ENCODE data around the gene COLEC12. TPM values are rescaled to one million over a fixed set of nuclear protein-coding genes. Genes with fewer than 3 reads are reported as not detected.

The COLEC12 gene
- total and polyA plus RNA-seq, 2 experiments from 2014 or later: 19.4 to 25.9 TPM

GRCh38 chr18:463403-463802 is 37.1 kb downstream of the COLEC12 start:
- TF ChIP-seq EZH2phosphoT487 (IDR thresholded peaks at IDR 0.05; ENCODE audit: insufficient read depth, low read depth) (no peak), EZH2 (IDR thresholded peaks at IDR 0.05; ENCODE audit: insufficient read depth, poor library complexity, severe bottlenecking) (no peak)
- no peak overlapping the region for H3K4me3 ChIP-seq
- no peaks in the 10 kb centered on the region for H4K20me1 ChIP-seq (ENCODE audit: insufficient read depth)
- H3K27me3 ChIP-seq (replicated peaks; ENCODE audit: insufficient read depth): no peaks in the 10 kb centered on the region
- H3K4me2 ChIP-seq (ENCODE audit: unreplicated experiment): no peak overlapping the region
- H3K4me1 ChIP-seq (ENCODE audit: insufficient read depth): no peaks in the 10 kb centered on the region
- WGBS, 2 experiments (ENCODE audit: low coverage in 1 of 2, low lambda C conversion rate in 2 of 2, missing lambda C conversion rate in 2 of 2): 95 to 98% methylated on average over 11 of the region's 11 CpGs
- no peaks in the 10 kb centered on the region for H3K79me2 ChIP-seq (ENCODE audit: insufficient read depth)
- DNase-seq: no peak
- no peaks in the 10 kb centered on the region for H3K9me3 ChIP-seq (ENCODE audit: low read depth)
- H3K36me3 ChIP-seq (ENCODE audit: low read depth): no peaks in the 10 kb centered on the region
- in situ Hi-C loops (cut with MboI): no loop called here
- H3K9ac ChIP-seq: no peak overlapping the region
- no peak overlapping the region for H2AFZ ChIP-seq
- H3K27ac ChIP-seq: no peak overlapping the region
- H3F3A ChIP-seq (ENCODE audit: insufficient read depth): peaks cover 8% of the 10 kb centered on the region; the same call in 1 of the 2 replicates
- H3K9me2 ChIP-seq (ENCODE audit: insufficient read depth): no peaks in the 10 kb centered on the region

DNA sequence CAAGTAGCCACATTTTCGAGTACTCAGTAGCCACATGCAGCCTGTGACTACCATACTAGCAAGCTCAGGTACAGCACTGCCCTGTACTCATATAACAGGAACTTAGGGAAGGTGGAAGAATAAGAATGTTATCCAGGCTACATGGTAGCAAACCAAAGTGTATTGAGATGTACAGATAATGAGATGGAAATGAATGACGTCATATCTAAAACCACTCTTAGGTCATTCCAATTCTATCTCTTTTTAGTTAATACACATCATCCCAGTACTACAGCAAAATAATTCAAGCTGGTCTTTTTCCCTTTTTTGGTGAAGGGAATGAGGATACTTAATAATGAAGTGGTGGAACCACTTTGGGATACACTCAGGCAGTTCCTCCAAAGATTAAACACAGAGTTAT is 38.7 kb downstream of the COLEC12 start:
- Histone ChIP-seq H3K9ac (no peak overlapping the region), H3K9me2 (ENCODE audit: insufficient read depth) (no peaks in the 10 kb centered on the region), H2AFZ (no peak overlapping the region), H3K4me3 (no peak overlapping the region), H3K4me2 (ENCODE audit: unreplicated experiment) (no peak overlapping the region), H3K27ac (no peak overlapping the region), H3K9me3 (ENCODE audit: low read depth) (no peaks in the 10 kb centered on the region), H4K20me1 (ENCODE audit: insufficient read depth) (no peaks in the 10 kb centered on the region), H3K4me1 (ENCODE audit: insufficient read depth) (peaks cover 16% of the 10 kb centered on the region), H3F3A (ENCODE audit: insufficient read depth) (peaks cover 20% of the 10 kb centered on the region), H3K36me3 (ENCODE audit: low read depth) (no peaks in the 10 kb centered on the region), H3K27me3 (replicated peaks; ENCODE audit: insufficient read depth) (no peaks in the 10 kb centered on the region), H3K79me2 (ENCODE audit: insufficient read depth) (no peaks in the 10 kb centered on the region)
- TF ChIP-seq EZH2phosphoT487 (IDR thresholded peaks at IDR 0.05; ENCODE audit: insufficient read depth, low read depth): no peak
- no peak for TF ChIP-seq EZH2 (IDR thresholded peaks at IDR 0.05; ENCODE audit: insufficient read depth, poor library complexity, severe bottlenecking)
- DNase-seq: no peak
- 66 to 76% methylated on average over 2 of the region's 2 CpGs for WGBS, 2 experiments (ENCODE audit: low coverage in 1 of 2, low lambda C conversion rate in 2 of 2, missing lambda C conversion rate in 2 of 2)
- in situ Hi-C loops (cut with MboI): no loop called here

DNA sequence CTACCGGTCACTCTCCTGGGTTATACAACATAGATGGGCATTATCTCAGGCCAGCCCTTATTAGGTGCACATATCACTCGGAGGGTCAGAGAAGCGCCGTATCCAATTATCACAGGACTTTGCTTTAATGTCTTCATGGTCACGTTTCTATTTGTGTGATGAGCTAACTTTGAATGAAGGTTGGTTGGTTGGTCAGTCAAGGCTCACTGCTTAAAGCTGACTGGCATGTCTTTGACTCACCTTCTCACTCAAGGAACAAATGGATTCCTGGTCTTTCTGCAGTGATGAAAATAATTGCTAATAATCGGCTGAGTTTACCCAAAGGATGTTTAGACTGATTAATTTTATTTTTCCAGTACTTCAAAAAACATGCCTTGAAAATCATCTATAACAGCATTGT is 39.7 kb downstream of the COLEC12 start:
- Histone ChIP-seq H3K4me1 (ENCODE audit: insufficient read depth) (peaks cover 24% of the 10 kb centered on the region), H3K4me2 (ENCODE audit: unreplicated experiment) (no peak overlapping the region), H4K20me1 (ENCODE audit: insufficient read depth) (no peaks in the 10 kb centered on the region), H3K9me2 (ENCODE audit: insufficient read depth) (no peaks in the 10 kb centered on the region), H3K36me3 (ENCODE audit: low read depth) (no peaks in the 10 kb centered on the region), H3K27ac (no peak overlapping the region), H3K27me3 (replicated peaks; ENCODE audit: insufficient read depth) (no peaks in the 10 kb centered on the region), H2AFZ (no peak overlapping the region), H3F3A (ENCODE audit: insufficient read depth) (peaks cover 20% of the 10 kb centered on the region), H3K79me2 (ENCODE audit: insufficient read depth) (no peaks in the 10 kb centered on the region), H3K4me3 (no peak overlapping the region), H3K9ac (no peak overlapping the region), H3K9me3 (ENCODE audit: low read depth) (no peaks in the 10 kb centered on the region)
- WGBS, 2 experiments (ENCODE audit: low coverage in 1 of 2, low lambda C conversion rate in 2 of 2, missing lambda C conversion rate in 2 of 2): 94 to 100% methylated on average over 6 of the region's 6 CpGs
- DNase-seq: no peak
- TF ChIP-seq EZH2phosphoT487 (IDR thresholded peaks at IDR 0.05; ENCODE audit: insufficient read depth, low read depth): no peak
- TF ChIP-seq EZH2 (IDR thresholded peaks at IDR 0.05; ENCODE audit: insufficient read depth, poor library complexity, severe bottlenecking): no peak
- in situ Hi-C loops (cut with MboI): no loop called here

DNA sequence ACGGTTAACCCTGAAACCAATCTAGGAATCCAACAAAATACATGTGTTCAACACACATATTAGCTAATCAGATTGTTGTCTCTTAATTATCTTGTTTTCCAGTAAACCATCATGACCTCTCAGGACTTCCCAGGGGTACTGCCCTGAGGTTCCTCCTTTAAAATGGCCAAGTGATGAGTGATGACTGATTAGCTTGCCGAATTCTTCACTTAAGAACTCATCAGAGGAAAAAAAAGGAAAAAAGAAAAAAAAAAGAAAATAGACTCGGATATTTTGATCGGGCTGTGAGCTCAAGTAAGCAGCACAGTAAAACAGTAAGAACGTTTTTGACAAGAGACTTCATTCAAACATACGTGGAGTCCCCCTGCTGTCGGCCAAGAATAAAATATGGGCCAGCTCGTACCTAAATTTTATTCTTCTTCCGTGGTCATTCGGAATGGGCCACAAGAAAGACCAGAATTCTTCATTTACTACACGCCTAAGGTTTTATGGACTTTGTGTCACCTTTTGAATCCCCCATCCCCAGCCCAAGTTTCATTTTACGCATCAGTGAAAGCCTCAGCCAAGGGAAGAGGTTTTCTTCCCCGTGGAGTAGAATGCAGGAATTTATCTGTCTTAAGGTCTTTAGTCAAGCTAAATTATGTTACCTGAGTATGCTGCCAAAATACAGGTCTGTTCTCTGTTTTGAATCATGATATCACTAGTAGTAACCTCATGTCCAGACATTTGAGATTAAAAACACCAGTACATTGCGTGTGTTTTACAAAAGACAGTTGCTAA is 40.5 kb downstream of the COLEC12 start:
- H4K20me1 ChIP-seq (ENCODE audit: insufficient read depth): no peaks in the 10 kb centered on the region
- H3K4me1 ChIP-seq (ENCODE audit: insufficient read depth): peaks cover 25% of the 10 kb centered on the region
- no peak overlapping the region for H3K4me2 ChIP-seq (ENCODE audit: unreplicated experiment)
- H3K9ac ChIP-seq: no peak overlapping the region
- H3F3A ChIP-seq (ENCODE audit: insufficient read depth): peaks cover 20% of the 10 kb centered on the region
- no peak overlapping the region for H2AFZ ChIP-seq
- H3K9me3 ChIP-seq (ENCODE audit: low read depth): no peaks in the 10 kb centered on the region
- H3K36me3 ChIP-seq (ENCODE audit: low read depth): no peaks in the 10 kb centered on the region
- no peaks in the 10 kb centered on the region for H3K27me3 ChIP-seq (replicated peaks; ENCODE audit: insufficient read depth)
- DNase-seq: no peak
- in situ Hi-C loops (cut with MboI): loop anchor here (10.0 kb wide), 1 partner anchor 95 kb away; no protein-coding TSS in a partner anchor
- H3K9me2 ChIP-seq (ENCODE audit: insufficient read depth): no peaks in the 10 kb centered on the region
- WGBS, 2 experiments (ENCODE audit: low coverage in 1 of 2, low lambda C conversion rate in 2 of 2, missing lambda C conversion rate in 2 of 2): 93 to 94% methylated on average over 14 of the region's 14 CpGs
- TF ChIP-seq EZH2phosphoT487 (IDR thresholded peaks at IDR 0.05; ENCODE audit: insufficient read depth, low read depth) (no peak), EZH2 (IDR thresholded peaks at IDR 0.05; ENCODE audit: insufficient read depth, poor library complexity, severe bottlenecking) (no peak)
- no peaks in the 10 kb centered on the region for H3K79me2 ChIP-seq (ENCODE audit: insufficient read depth)
- H3K27ac ChIP-seq: no peak overlapping the region
- H3K4me3 ChIP-seq: no peak overlapping the region

All from GM23248 (cell line).